Measurements from ENCODE around the gene PGS1.
A peak's percentile ranks its signal among the peaks of the same experiment; 100 is the strongest.

The PGS1 gene

GRCh38 chr17:78347453-78347852, 31.0 kb upstream of the PGS1 start:
- DNase-seq = no peak

GRCh38 chr17:78348055-78348770, 30.2 kb upstream of the PGS1 start:
- DNase-seq = no peak

GRCh38 chr17:78349891-78350642, 28.4 kb upstream of the PGS1 start:
- no peak for DNase-seq

GRCh38 chr17:78351449-78352006, 26.9 kb upstream of the PGS1 start:
- no peak for DNase-seq

- no peak for DNase-seq
Measured at GRCh38 chr17:78353834-78354233, 24.6 kb upstream of the PGS1 start.

- DNase-seq = no peak
Measured at GRCh38 chr17:78355045-78355641, 23.3 kb upstream of the PGS1 start.

GRCh38 chr17:78355701-78356100, 22.7 kb upstream of the PGS1 start:
- no peak for DNase-seq

GRCh38 chr17:78356101-78356713, 22.2 kb upstream of the PGS1 start:
- DNase-seq = peak; percentile 88

- no peak for DNase-seq
Measured at GRCh38 chr17:78357177-78357586, 21.3 kb upstream of the PGS1 start.

GRCh38 chr17:78357672-78358537, 20.5 kb upstream of the PGS1 start:
- DNase-seq = no peak

GRCh38 chr17:78358538-78359320, 19.7 kb upstream of the PGS1 start:
- DNase-seq = peak; percentile 72

- peak; percentile 78 for DNase-seq
Measured at GRCh38 chr17:78359321-78359996, 19.0 kb upstream of the PGS1 start.

GRCh38 chr17:78359997-78360370, 18.5 kb upstream of the PGS1 start, which contains the start of gene SOCS3:
SOCS3 (minus strand) TSS chr17:78360077; CDS start chr17:78359095, 982 bp downstream.
- peak; percentile 98 for DNase-seq

- DNase-seq = peak; percentile 99
Measured at GRCh38 chr17:78360371-78361224, 17.9 kb upstream of the PGS1 start.

GRCh38 chr17:78361225-78361701, 17.2 kb upstream of the PGS1 start:
- DNase-seq = no peak

GRCh38 chr17:78362232-78362631, 16.2 kb upstream of the PGS1 start:
- DNase-seq = no peak

- DNase-seq = no peak
Measured at GRCh38 chr17:78362671-78363070, 15.8 kb upstream of the PGS1 start.

GRCh38 chr17:78364436-78365281, 13.8 kb upstream of the PGS1 start:
- DNase-seq = peak; percentile 76
